ENCODE data around the gene TNFAIP8. TPM values are rescaled to one million over a fixed set of nuclear protein-coding genes. Genes with fewer than 3 reads are reported as not detected.
A peak's percentile ranks its signal among the peaks of the same experiment; 100 is the strongest.

Gene TNFAIP8
- total RNA-seq, 1 donor from 2014 or later, result 15.3 TPM

DNA sequence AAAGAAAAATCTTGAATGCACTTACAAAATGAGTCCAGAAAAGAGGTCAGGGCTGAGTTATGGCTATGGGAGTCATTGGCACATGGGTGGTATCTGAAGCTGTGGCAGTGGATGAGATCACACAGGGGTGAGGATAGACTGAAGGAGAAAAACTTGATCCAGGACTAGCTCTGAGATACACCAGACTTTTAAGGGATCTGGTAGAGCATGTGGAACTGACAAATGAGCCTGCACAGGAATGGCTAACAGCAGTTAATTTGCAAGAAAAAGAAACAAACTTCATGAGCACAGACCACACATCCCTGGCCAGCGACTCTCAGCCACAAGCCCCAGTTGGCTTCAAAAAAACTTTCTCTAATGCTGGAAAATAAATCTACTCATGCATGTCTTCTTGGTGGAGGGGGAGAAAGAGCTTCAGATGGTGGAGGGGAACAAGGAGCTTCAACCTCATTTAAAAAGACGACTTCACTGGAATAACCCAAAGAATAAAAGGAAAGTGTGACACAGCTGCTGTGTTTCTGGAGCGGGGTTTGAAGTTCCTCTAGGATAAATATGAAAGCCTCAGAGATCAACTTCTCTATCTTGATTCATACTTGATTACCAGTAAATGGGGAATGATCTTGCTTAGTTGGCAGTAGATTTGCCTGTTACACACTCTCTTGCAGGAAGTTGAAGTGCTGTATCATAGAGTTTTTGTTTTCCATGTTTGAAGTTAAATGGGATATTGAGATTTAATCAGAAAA lies 33.6 kb downstream of the TNFAIP8 start:
- no peak for DNase-seq (ENCODE audit: extremely low read depth, low read depth, low spot score)

DNA sequence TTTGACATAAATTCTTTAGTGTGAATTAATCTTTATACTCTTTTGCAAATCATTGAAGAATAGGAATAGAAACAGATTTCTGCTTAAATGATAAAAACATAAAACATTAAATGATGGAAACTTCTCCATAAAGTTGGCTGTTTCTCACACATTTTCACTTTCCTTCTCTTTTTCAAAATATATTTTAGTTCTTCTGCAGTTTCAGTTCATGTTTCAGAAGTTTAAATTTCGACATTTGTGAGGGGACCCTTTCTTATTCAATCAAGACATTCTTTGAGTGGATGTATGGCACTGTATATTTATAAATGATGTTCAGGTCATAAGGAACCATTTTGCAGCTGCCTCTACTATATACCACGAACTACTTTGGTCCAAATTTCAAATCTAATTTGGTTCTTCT lies 34.6 kb downstream of the TNFAIP8 start:
- DNase-seq (ENCODE audit: extremely low read depth, low read depth, low spot score), result no peak

DNA sequence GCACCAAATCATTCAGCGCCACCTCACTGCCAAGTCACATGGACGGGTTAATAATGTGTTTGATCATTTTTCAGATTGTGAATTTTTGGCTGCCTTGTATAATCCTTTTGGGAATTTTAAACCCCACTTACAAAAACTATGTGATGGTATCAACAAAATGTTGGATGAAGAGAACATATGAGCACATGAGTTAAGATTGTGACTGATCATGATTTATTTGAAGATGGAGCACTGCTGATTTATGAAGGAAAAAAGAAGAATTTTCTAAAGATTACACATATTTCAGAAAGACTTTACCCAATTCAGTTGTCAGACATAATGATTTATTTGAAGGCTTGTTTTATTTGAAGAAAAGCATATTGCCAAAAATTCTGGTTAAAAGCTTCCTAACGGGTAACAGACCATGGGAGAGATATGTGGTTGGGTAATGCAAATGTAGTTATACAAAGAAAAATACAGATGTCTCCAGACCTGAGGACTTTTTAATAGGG lies 37.4 kb downstream of the TNFAIP8 start:
- DNase-seq (ENCODE audit: extremely low read depth, low read depth, low spot score), result no peak

DNA sequence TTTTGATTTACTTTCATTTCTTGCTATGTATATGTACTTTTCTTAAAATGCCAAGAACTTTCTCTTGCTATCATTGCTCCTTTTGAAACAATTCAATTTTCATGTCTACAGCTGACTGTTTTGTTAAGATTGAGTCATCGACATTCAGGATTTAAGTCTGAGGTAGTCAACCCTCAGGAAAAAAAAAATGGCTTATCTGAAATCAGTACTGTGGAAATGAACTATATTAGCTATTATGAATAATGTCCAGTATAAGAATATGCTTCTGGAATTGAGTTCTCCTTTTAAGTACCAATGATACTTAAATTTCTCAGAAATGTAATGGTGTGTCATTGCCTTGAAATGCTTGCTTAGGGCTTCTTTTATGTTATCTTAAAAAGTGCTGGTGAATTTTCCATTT lies 37.9 kb downstream of the TNFAIP8 start:
- no peak for DNase-seq (ENCODE audit: extremely low read depth, low read depth, low spot score)

GRCh38 chr5:119395080-119395836 lies 39.4 kb downstream of the TNFAIP8 start:
- no peak for DNase-seq (ENCODE audit: extremely low read depth, low read depth, low spot score)

DNA sequence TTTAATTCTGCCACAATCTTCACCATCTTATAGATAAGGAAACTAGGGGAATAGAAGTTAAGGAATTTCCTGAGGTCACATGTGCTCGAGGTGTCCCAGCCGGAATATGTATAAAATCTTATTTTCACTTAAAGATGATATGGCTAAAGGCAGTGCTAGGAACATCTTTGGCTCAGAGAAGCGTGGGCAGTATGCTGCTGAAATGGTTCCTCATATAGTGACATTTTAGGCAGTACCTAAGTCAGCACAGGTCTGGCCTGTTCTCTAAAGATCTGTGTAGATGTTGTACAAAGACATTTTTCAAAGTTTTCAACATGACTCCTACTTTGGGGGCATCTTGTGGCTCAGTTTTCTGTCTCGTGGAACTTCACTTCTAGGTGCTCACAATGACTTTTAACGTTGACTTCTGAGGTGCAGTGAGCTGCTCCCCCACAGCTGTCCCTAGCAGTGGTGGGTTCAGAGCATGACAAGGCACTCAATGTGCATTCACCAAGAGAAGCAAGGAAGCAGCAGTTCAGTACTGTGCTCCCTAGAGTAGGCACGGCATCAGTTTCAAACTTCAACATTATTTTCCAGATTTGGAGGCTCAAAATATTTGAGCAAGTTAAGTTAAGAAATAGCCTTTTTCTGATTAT lies 40.3 kb downstream of the TNFAIP8 start:
- no peak for DNase-seq (ENCODE audit: extremely low read depth, low read depth, low spot score)

- no peak for DNase-seq (ENCODE audit: extremely low read depth, low read depth, low spot score)
Observed at GRCh38 chr5:119397518-119398380, 41.9 kb downstream of the TNFAIP8 start.

- no peak for DNase-seq (ENCODE audit: extremely low read depth, low read depth, low spot score)
Observed at GRCh38 chr5:119398727-119399466, 43.1 kb downstream of the TNFAIP8 start.

DNA sequence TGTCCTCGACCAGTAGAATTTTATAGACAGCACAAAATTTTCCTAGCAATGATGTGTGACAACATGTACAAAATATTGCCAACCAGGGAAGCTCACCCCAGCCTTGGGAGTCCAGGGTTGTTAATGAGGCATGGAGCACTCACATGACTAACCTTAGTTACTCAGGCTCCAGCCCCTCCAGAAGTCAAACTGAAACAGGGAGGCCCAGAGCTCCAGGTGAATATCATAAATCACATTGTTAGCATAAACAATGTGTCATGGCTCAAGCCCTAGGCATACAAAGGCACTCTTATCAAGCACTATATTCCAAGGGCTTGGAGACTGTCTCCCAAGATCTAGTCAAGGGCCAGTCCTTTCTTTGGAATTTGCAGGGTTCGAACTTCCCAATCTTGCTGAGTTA lies 44.4 kb downstream of the TNFAIP8 start:
- no peak for DNase-seq (ENCODE audit: extremely low read depth, low read depth, low spot score)

- no peak for DNase-seq (ENCODE audit: extremely low read depth, low read depth, low spot score)
Observed at GRCh38 chr5:119402081-119402480, 46.3 kb downstream of the TNFAIP8 start.

DNA sequence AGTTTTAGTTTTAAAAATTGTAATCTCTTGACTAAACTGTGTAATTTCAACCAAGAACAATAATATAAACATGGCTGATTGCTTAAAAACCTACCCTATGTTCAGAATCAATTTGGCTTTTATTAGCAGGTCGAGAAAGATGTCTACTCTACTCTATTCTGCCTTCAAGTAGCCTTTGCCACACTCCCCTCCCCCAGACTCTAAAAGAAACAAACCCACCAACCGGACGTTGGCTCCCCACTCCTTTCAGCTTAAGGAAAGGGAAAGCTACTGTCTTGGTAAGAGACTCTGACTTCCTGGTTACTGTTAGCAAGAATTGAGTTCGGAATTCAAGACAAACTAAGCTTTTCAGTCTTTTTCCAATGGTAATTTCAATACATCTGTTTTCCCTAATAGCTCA lies 46.7 kb downstream of the TNFAIP8 start:
- no peak for DNase-seq (ENCODE audit: extremely low read depth, low read depth, low spot score)

DNA sequence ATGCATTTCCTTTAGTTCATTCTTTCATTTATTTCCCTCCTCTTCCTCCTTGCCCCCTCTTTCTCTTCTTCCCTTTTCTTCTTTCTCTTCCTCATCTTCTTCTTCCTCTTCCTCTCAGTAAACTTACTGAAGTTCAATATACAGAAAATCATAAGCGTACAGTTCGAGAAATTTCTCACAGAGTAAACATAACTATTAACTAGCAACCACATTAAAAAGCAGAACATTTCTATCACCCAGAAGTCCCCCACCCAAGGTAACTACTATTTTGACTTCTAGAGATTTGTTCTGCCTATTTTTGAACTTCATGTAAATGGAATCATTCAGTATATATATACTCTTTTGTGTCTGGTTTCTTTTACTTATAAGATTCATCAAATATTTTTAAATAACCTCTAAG lies 48.2 kb downstream of the TNFAIP8 start:
- DNase-seq (ENCODE audit: extremely low read depth, low read depth, low spot score), result no peak

DNA sequence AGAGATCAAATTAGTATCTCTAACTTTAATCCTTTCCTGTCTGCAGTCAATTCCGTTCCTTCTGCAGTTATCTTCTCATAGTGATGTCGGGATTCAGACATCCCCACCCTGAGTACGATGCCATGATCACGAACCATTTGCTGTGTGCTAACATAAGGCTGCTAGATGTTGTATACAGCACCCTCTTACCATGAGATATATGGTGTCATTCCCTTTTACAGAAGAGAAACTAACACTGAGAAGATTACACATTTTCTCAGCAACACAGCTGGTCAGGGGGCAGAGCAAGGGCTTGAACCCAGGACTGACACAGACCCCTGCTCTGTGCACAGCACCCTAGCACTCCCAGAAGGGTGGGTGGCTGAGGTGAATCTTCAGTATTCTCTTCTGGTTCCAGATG lies 49.6 kb downstream of the TNFAIP8 start:
- no peak for DNase-seq (ENCODE audit: extremely low read depth, low read depth, low spot score)

DNA sequence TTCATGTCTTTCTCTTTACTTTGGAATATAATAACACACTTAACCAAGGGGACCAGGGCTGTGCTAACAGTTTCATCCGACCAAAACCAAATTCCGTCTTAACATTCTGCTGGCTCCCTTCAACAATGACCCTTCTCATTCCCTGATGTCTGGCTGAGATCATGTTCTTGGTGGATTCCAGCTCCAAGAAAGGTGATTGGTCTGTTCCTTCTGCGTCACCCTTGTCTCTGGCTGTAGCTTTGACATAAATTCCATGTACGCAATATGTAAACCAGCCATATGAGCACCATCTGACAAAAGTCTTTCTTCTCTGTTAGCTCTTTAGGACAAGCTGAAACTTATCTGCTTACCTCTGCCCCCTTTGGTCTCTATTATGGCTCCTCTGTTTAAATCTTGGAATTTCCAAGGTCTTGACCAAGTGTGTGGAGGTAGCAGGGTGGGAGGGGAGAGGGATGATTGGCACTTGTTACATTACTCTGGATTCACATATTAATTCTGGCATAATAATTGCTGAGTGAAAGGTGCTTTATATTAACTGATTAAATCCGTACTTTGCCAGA lies 50.8 kb downstream of the TNFAIP8 start:
- no peak for DNase-seq (ENCODE audit: extremely low read depth, low read depth, low spot score)

GRCh38 chr5:119409235-119409815 lies 53.5 kb downstream of the TNFAIP8 start:
- no peak for DNase-seq (ENCODE audit: extremely low read depth, low read depth, low spot score)

- no peak for DNase-seq (ENCODE audit: extremely low read depth, low read depth, low spot score)
Observed at GRCh38 chr5:119410448-119411159, 54.8 kb downstream of the TNFAIP8 start.

DNA sequence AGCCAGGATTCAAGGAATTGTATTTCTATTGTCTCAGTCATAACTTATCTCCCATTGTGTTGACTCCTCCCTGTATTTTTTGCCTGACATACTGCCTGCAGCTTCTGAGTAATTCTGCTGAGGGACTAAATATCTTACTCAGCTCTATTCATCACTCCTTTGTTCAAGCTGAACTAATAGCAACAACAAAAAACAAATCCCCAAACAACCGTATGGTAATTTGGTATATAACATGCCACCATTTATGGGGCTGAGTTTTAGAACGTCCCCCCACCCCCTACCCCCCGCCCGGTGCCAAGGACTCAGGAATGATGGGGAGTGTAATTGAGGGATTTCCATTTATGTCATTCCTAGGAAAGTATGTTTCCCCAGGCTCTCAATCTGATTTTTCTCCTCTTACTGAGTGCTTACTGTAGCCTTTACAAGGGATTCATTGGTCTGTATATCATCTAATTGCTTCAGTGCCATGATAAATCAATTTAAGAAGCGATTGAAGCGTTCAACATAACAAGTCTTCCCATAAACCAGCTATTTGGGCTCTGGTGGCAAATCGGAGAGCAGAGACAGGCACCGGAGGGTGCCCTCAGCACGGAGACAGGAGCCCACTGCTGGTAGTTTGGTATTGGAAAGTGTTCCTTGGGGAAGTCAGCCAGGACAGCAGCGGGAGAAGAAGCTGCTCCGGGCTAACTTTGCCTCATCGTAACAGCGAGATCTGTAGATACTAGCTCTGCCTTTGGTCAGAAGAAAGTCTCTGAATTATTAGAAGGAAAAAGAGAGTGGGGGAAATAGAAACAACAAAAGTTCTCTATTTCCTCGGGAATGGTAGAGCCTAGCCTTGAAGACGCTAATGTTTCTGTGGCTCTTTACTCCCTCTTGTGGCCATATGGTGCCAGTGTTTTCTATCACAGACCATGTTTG lies 55.8 kb downstream of the TNFAIP8 start:
- peak; percentile 79 for DNase-seq (ENCODE audit: extremely low read depth, low read depth, low spot score)
